GM23248 (cell line): ENCODE measurements around the gene ABCG4. TPM values are rescaled to one million over a fixed set of nuclear protein-coding genes. Genes with fewer than 3 reads are reported as not detected.
"Not testable (repeated sequence)": the region's sequence is repeated elsewhere in the genome, so short reads cannot be mapped to it uniquely, and the experiment has no call there.

Experiments used
- DNase-seq: peaks from one replicate; pipeline ENCODE4 v3.0.0-alpha.2; 2015
- H2AFZ ChIP-seq: fragments of 200-600 bp; sonication (generic); 2 replicates; pipeline ENCODE4 v1.6.1; 2016; ENCODE audit warnings: antibody characterized with exemption
- H3F3A ChIP-seq: fragments of 200-600 bp; sonication (generic); 2 replicates; pipeline ENCODE4 v1.6.1; 2016; ENCODE audit warnings: mild to moderate bottlenecking, antibody characterized with exemption, mixed run types; ENCODE audit not compliant: insufficient read depth
- H3K27ac ChIP-seq: fragments of 200-600 bp; sonication (generic); 2 replicates; pipeline ENCODE4 v1.5.1; 2016; ENCODE audit warnings: mild to moderate bottlenecking
- H3K27me3 ChIP-seq: fragments of 200-600 bp; sonication (generic); replicated peaks from 2 replicates; pipeline ENCODE4 v1.6.1; 2016; ENCODE audit warnings: mild to moderate bottlenecking; ENCODE audit not compliant: insufficient read depth
- H3K36me3 ChIP-seq: fragments of 200-600 bp; sonication (generic); 2 replicates; pipeline ENCODE4 v1.6.1; 2016; ENCODE audit warnings: low read depth, mild to moderate bottlenecking
- H3K4me1 ChIP-seq: fragments of 200-600 bp; sonication (generic); 2 replicates; pipeline ENCODE4 v1.6.1; 2016; ENCODE audit warnings: mild to moderate bottlenecking; ENCODE audit not compliant: insufficient read depth
- H3K4me2 ChIP-seq: fragments of 200-600 bp; sonication (generic); one replicate; pipeline ENCODE4 v1.6.1; 2016; ENCODE audit warnings: mild to moderate bottlenecking; ENCODE audit not compliant: unreplicated experiment
- H3K4me3 ChIP-seq: fragments of 200-600 bp; sonication (generic); 2 replicates; pipeline ENCODE4 v1.5.1; 2016; ENCODE audit warnings: mild to moderate bottlenecking
- H3K79me2 ChIP-seq: fragments of 200-600 bp; sonication (generic); 2 replicates; pipeline ENCODE4 v1.6.1; 2016; ENCODE audit warnings: mild to moderate bottlenecking; ENCODE audit not compliant: insufficient read depth
- H3K9ac ChIP-seq: fragments of 200-600 bp; sonication (generic); 2 replicates; pipeline ENCODE4 v1.6.1; 2016; ENCODE audit warnings: mild to moderate bottlenecking
- H3K9me2 ChIP-seq: fragments of 200-600 bp; sonication (generic); 2 replicates; pipeline ENCODE4 v1.6.1; 2016; ENCODE audit warnings: mixed run types, mild to moderate bottlenecking, moderate library complexity; ENCODE audit not compliant: insufficient read depth
- H3K9me3 ChIP-seq: fragments of 200-600 bp; sonication (generic); one replicate; pipeline ENCODE4 v1.6.1; 2017; ENCODE audit warnings: low read depth
- H4K20me1 ChIP-seq: fragments of 200-600 bp; sonication (generic); 2 replicates; pipeline ENCODE4 v1.6.0; 2016; ENCODE audit not compliant: insufficient read depth
- EZH2 ChIP-seq: fragments of 200-600 bp; sonication (generic); IDR thresholded peaks from 2 replicates; pipeline ENCODE4 v1.6.1; 2018; ENCODE audit warnings: antibody characterized with exemption, mild to moderate bottlenecking; ENCODE audit not compliant: insufficient read depth, poor library complexity, severe bottlenecking
- EZH2phosphoT487 ChIP-seq: fragments of 200-600 bp; sonication (generic); IDR thresholded peaks from 2 replicates; pipeline ENCODE4 v1.6.1; 2018; ENCODE audit warnings: antibody characterized with exemption, moderate library complexity, mild to moderate bottlenecking, low read depth; ENCODE audit not compliant: insufficient read depth
- WGBS, 2 experiments: methylation state at CpG; one replicate each; pipeline ENCODE4 v1.1.6; 2015 to 2017; ENCODE audit warnings: low lambda C conversion rate in 2 of 2, low coverage in 1 of 2; ENCODE audit errors: missing lambda C conversion rate in 2 of 2; 5-methylcytosine and 5-hydroxymethylcytosine counted together
- in situ Hi-C: fragments of 300-500 bp; cut with MboI; formaldehyde crosslinking; loops from 2 replicates; pipeline ENCODE4 v1.15.0; 2020
- polyA plus RNA-seq: library from polyadenylated mRNA; unstranded; fragments of >200 nt; fragmentation: Nextera tagmentation; extraction: Ambion mirVana; gene quantifications from 2 replicates; pipeline ENCODE4 v1.2.1, GENCODE V29; 2016
- total RNA-seq: library from RNA; depleted of rRNA; stranded (reverse); fragments of >200 nt; shearing (Covaris generic); gene quantifications from 2 replicates; pipeline ENCODE4 v1.2.3, GENCODE V29; 2014

Gene ABCG4
- total and polyA plus RNA-seq, 2 experiments from 2014 or later = 0.06 TPM; not detected in 1

DNA sequence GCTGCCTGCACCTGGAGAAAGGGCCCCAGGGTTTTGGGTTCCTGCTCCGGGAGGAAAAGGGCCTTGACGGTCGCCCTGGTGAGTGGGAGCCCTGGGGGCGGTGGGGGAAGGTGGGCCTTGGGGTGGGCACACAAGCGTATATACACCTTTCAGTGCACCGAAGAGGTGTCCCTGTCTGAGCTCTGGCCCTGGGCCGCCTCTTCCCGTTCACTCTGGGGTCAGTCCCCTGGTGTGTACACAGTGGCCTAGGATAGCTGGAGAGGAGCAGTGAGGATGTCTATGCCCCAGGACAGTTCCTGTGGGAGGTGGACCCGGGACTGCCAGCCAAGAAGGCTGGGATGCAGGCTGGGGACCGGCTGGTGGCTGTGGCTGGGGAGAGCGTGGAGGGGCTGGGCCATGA lies 39.2 kb downstream of the ABCG4 start:
- no peaks in the 10 kb centered on the region for H3K79me2 ChIP-seq
- H3K9ac ChIP-seq = no peak overlapping the region
- H3K27me3 ChIP-seq = 0 out of 2 replicates have a peak, but pooled peaks cover 6% of the 10 kb centered on the region
- H3F3A ChIP-seq = no peaks in the 10 kb centered on the region
- DNase-seq = no peak
- H3K27ac ChIP-seq = no peak overlapping the region
- H3K4me3 ChIP-seq = no peak overlapping the region
- no peaks in the 10 kb centered on the region for H4K20me1 ChIP-seq
- H3K4me2 ChIP-seq = no peak overlapping the region
- H2AFZ ChIP-seq = no peak overlapping the region
- no peaks in the 10 kb centered on the region for H3K4me1 ChIP-seq
- in situ Hi-C loops = no loop called here
- TF ChIP-seq EZH2phosphoT487 (no peak), EZH2 (no peak)
- no peaks in the 10 kb centered on the region for H3K9me3 ChIP-seq
- H3K9me2 ChIP-seq = no peaks in the 10 kb centered on the region
- H3K36me3 ChIP-seq = no peaks in the 10 kb centered on the region
- 68 to 74% methylated on average over 8 to 11 of the region's 11 CpGs for WGBS, 2 experiments

DNA sequence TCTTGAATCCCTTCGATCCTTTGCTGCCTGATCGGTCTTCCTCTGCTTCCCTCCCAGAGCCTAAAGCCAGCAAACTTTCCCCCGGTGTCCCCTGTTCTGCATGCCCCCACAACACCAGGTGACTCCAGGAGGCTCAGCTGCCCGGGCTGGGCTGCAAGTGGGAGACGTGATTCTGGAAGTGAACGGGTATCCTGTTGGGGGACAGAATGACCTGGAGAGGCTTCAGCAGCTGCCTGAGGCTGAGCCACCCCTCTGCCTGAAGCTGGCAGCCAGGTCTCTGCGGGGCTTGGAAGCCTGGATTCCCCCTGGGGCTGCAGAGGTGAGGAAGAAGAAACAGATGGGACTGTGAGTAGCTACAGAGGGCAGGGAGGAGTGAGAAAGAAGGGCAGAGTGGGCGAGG lies 40.0 kb downstream of the ABCG4 start:
- Histone ChIP-seq H3K79me2 (no peaks in the 10 kb centered on the region), H3K9me2 (no peaks in the 10 kb centered on the region), H3K27me3 (0 out of 2 replicates have a peak, but pooled peaks cover 6% of the 10 kb centered on the region), H3K9ac (no peak overlapping the region), H3K9me3 (no peaks in the 10 kb centered on the region), H4K20me1 (no peaks in the 10 kb centered on the region), H3K4me2 (no peak overlapping the region), H3K4me3 (no peak overlapping the region), H3F3A (no peaks in the 10 kb centered on the region), H3K27ac (no peak overlapping the region), H2AFZ (no peak overlapping the region), H3K36me3 (no peaks in the 10 kb centered on the region), H3K4me1 (no peaks in the 10 kb centered on the region)
- 66 to 67% methylated on average over 8 of the region's 8 CpGs for WGBS, 2 experiments
- no peak for DNase-seq
- TF ChIP-seq EZH2 = no peak
- no peak for TF ChIP-seq EZH2phosphoT487
- in situ Hi-C loops = no loop called here

DNA sequence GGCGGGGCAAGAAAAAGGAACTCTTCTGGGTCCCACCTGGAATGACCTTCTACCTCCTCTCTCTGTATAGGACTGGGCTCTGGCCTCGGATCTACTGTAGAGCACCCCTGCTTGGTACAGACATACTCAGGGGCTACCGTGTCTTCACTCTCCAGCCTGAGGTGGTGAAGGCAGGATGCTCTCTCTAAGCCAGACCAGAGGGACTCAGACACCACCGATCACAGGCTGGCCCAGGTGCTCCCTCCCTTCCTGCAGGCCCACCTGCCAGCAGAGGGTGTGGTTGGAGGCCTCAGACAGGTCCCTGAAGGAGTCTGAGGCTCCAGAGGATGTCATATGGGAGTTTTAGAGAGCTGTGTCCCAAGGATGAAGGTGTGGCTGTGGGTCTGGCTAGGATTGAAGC lies 40.5 kb downstream of the ABCG4 start:
- 68 to 75% methylated on average over 3 to 4 of the region's 4 CpGs for WGBS, 2 experiments
- no peak for TF ChIP-seq EZH2
- TF ChIP-seq EZH2phosphoT487 = no peak
- Histone ChIP-seq H3K79me2 (no peaks in the 10 kb centered on the region), H3K27me3 (0 out of 2 replicates have a peak, but pooled peaks cover 6% of the 10 kb centered on the region), H3K4me1 (no peaks in the 10 kb centered on the region), H3K27ac (no peak overlapping the region), H2AFZ (no peak overlapping the region), H3K4me2 (no peak overlapping the region), H4K20me1 (no peaks in the 10 kb centered on the region), H3K4me3 (no peak overlapping the region), H3F3A (no peaks in the 10 kb centered on the region), H3K9me3 (no peaks in the 10 kb centered on the region), H3K36me3 (no peaks in the 10 kb centered on the region), H3K9me2 (no peaks in the 10 kb centered on the region), H3K9ac (no peak overlapping the region)
- DNase-seq = no peak
- in situ Hi-C loops = no loop called here

DNA sequence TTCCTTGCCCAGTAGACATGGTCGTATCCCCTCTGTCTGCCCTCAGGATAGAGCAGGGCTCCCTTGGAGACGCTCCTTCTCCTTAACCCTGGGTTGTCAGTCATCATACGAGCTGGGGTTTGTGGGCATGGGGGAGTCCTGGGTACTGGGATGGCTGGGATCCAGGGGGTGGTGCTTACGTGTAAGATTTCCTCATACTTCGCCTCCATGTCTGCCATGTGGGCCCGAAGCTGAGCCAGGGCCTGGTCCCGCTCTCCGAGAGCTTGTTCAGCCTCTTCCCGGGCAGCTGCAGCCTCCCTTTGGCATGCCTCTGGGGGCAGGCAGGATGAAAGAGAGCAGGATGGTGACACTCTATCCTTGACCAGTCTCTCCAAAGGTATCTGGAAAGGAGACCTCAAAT lies 41.7 kb downstream of the ABCG4 start:
- 66% methylated on average over 9 of the region's 9 CpGs for WGBS, 2 experiments
- DNase-seq = no peak
- no peaks in the 10 kb centered on the region for H3F3A ChIP-seq
- in situ Hi-C loops = no loop called here
- H3K36me3 ChIP-seq = no peaks in the 10 kb centered on the region
- no peak overlapping the region for H3K27ac ChIP-seq
- no peaks in the 10 kb centered on the region for H3K4me1 ChIP-seq
- H3K9ac ChIP-seq = no peak overlapping the region
- H2AFZ ChIP-seq = no peak overlapping the region
- no peaks in the 10 kb centered on the region for H3K79me2 ChIP-seq
- no peak overlapping the region for H3K4me2 ChIP-seq
- no peaks in the 10 kb centered on the region for H3K9me3 ChIP-seq
- no peak overlapping the region for H3K4me3 ChIP-seq
- H3K9me2 ChIP-seq = no peaks in the 10 kb centered on the region
- TF ChIP-seq EZH2 = no peak
- no peak for TF ChIP-seq EZH2phosphoT487
- no peaks in the 10 kb centered on the region for H4K20me1 ChIP-seq
- H3K27me3 ChIP-seq = 0 out of 2 replicates have a peak, but pooled peaks cover 6% of the 10 kb centered on the region

DNA sequence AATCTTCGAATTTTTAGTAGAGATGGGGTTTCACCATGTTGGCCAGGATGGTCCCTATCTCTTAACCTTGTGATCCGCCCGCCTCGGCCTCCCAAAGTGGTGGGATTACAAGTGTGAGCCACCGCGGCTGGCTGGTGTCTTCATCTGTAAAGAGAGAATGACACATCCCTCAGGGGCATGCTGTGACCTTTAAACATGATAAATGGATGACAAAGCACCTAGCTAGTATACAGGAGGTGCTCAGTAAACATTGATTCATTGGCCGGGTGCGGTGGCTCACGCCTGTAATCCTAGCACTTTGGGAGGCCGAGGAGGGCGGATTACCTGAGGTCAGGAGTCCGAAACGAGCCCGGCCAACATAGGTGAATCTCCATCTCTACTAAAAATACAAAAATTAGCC lies 42.4 kb downstream of the ABCG4 start:
- H3K9ac ChIP-seq, H3K4me2 ChIP-seq, H3K79me2 ChIP-seq, in situ Hi-C loops, H3K4me3 ChIP-seq, H4K20me1 ChIP-seq, H3K9me2 ChIP-seq, H3K9me3 ChIP-seq, H3K4me1 ChIP-seq, H3K27ac ChIP-seq, H2AFZ ChIP-seq, DNase-seq, H3F3A ChIP-seq, H3K27me3 ChIP-seq, H3K36me3 ChIP-seq: not testable (repeated sequence)
- WGBS, 2 experiments = 81 to 86% methylated on average over 14 of the region's 14 CpGs
